C4-2B (cell line): ENCODE results near the gene TBX6.
"Not testable (repeated sequence)": the region's sequence is repeated elsewhere in the genome, so short reads cannot be mapped to it uniquely, and the experiment has no call there.

Experiments
- H3K27ac ChIP-seq: fragments of 450-650 bp; 2 replicates; pipeline ENCODE4 v1.5.1; 2017
- ZFX ChIP-seq: fragments of 450-650 bp; IDR thresholded peaks from 2 replicates; pipeline ENCODE4 v1.6.1; 2017
- TF ChIP-seq, protein P1 (sequence below): fragments of 450-650 bp; conservative IDR thresholded peaks from 2 replicates; pipeline ENCODE4 v1.5.1; 2017; ENCODE audit warnings: mild to moderate bottlenecking

The TBX6 gene

GRCh38 chr16:30046178-30046577 lies 45.5 kb downstream of the TBX6 start:
- H3K27ac ChIP-seq = no peak overlapping the region
- TF ChIP-seq, protein P1, sequence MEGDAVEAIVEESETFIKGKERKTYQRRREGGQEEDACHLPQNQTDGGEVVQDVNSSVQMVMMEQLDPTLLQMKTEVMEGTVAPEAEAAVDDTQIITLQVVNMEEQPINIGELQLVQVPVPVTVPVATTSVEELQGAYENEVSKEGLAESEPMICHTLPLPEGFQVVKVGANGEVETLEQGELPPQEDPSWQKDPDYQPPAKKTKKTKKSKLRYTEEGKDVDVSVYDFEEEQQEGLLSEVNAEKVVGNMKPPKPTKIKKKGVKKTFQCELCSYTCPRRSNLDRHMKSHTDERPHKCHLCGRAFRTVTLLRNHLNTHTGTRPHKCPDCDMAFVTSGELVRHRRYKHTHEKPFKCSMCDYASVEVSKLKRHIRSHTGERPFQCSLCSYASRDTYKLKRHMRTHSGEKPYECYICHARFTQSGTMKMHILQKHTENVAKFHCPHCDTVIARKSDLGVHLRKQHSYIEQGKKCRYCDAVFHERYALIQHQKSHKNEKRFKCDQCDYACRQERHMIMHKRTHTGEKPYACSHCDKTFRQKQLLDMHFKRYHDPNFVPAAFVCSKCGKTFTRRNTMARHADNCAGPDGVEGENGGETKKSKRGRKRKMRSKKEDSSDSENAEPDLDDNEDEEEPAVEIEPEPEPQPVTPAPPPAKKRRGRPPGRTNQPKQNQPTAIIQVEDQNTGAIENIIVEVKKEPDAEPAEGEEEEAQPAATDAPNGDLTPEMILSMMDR = no peak
- no peak for TF ChIP-seq ZFX

- TF ChIP-seq, protein P1 = no peak; the same call in 1 of the 2 replicates
- no peak for TF ChIP-seq ZFX
- H3K27ac ChIP-seq = no peak overlapping the region
Measured at GRCh38 chr16:30041841-30042240, 49.9 kb downstream of the TBX6 start.

GRCh38 chr16:30040690-30041089 lies 51.0 kb downstream of the TBX6 start:
- H3K27ac ChIP-seq = not testable (repeated sequence)

- H3K27ac ChIP-seq = no peak overlapping the region
- no peak for TF ChIP-seq ZFX
- TF ChIP-seq, protein P1 = no peak
Measured at GRCh38 chr16:30040221-30040620, 51.5 kb downstream of the TBX6 start.
